DND-41 (cell line): ENCODE measurements around the gene CLBA1.
"Not testable (repeated sequence)": the region's sequence is repeated elsewhere in the genome, so short reads cannot be mapped to it uniquely, and the experiment has no call there.

Source experiments
- ATAC-seq: fragments of 200-7000 bp; cut with Tn5 transposase; 3 replicates; pipeline ENCODE4 v1.9.1; 2021; ENCODE audit warnings: low read depth; ENCODE audit not compliant: insufficient read depth
- DNase-seq: peaks from one replicate; pipeline ENCODE4 v3.0.0-alpha.2; 2020
- H2AFZ ChIP-seq: 2 replicates; pipeline ENCODE4 v1.6.0; 2012; ENCODE audit warnings: low read depth, low read length
- H3K27ac ChIP-seq: 2 replicates; pipeline ENCODE4 v1.5.1; 2012; ENCODE audit warnings: low read length, inconsistent platforms
- H3K27me3 ChIP-seq: fragments of 200-600 bp; sonication (generic); 2 replicates; pipeline ENCODE4 v1.6.0; 2012; ENCODE audit warnings: low read length, mild to moderate bottlenecking, inconsistent platforms; ENCODE audit not compliant: insufficient read depth, poor library complexity
- H3K36me3 ChIP-seq: 2 replicates; pipeline ENCODE4 v1.5.1; 2012; ENCODE audit warnings: low read length, inconsistent platforms; ENCODE audit not compliant: insufficient read depth
- H3K4me1 ChIP-seq: 2 replicates; pipeline ENCODE4 v1.5.1; 2012; ENCODE audit warnings: mild to moderate bottlenecking, low read length; ENCODE audit not compliant: insufficient read depth
- H3K4me2 ChIP-seq: 2 replicates; pipeline ENCODE4 v1.6.0; 2012; ENCODE audit warnings: mild to moderate bottlenecking, moderate library complexity, low read length, inconsistent platforms; ENCODE audit not compliant: insufficient read depth
- H3K4me3 ChIP-seq, 2 experiments: fragments of 200-600 bp in 1 of 2; shearing (Covaris generic) in 1 of 2; 2 replicates each; pipeline ENCODE4 v1.5.1; 2012 to 2016; ENCODE audit warnings: inconsistent platforms in 2 of 2, low read length in 2 of 2, mild to moderate bottlenecking in 2 of 2, low read depth in 1 of 2, moderate library complexity in 1 of 2
- H3K79me2 ChIP-seq: 2 replicates; pipeline ENCODE4 v1.6.0; 2012; ENCODE audit warnings: low read length, inconsistent platforms; ENCODE audit not compliant: insufficient read depth
- H3K9ac ChIP-seq: 2 replicates; pipeline ENCODE4 v1.6.0; 2012; ENCODE audit warnings: low read depth, mild to moderate bottlenecking, inconsistent platforms, low read length, moderate library complexity
- H3K9me3 ChIP-seq: 2 replicates; pipeline ENCODE4 v1.5.1; 2012; ENCODE audit warnings: low read length, moderate library complexity, mild to moderate bottlenecking, inconsistent platforms; ENCODE audit not compliant: insufficient read depth, severe bottlenecking
- H4K20me1 ChIP-seq: 2 replicates; pipeline ENCODE4 v1.6.0; 2012; ENCODE audit warnings: low read length; ENCODE audit not compliant: insufficient read depth
- CTCF ChIP-seq: IDR thresholded peaks from 2 replicates; pipeline ENCODE4 v1.5.1; 2012; ENCODE audit warnings: borderline replicate concordance, low read length, moderate library complexity, mild to moderate bottlenecking; ENCODE audit not compliant: poor library complexity, severe bottlenecking; ENCODE audit errors: extremely low read depth
- EZH2 ChIP-seq: IDR thresholded peaks from 3 replicates; pipeline ENCODE4 v1.6.1; 2012; ENCODE audit warnings: borderline replicate concordance, low read depth, mild to moderate bottlenecking, moderate library complexity, low read length, inconsistent platforms; ENCODE audit not compliant: severe bottlenecking

CLBA1 gene

GRCh38 chr14:104941508-104942365 is 43.9 kb upstream of the CLBA1 start:
- Histone ChIP-seq H3K36me3 (no peaks in the 10 kb centered on the region), H4K20me1 (no peaks in the 10 kb centered on the region), H3K79me2 (no peaks in the 10 kb centered on the region), H3K4me3 (no peak overlapping the region), H3K9ac (no peak overlapping the region), H2AFZ (no peak overlapping the region), H3K27ac (no peak overlapping the region), H3K9me3 (no peaks in the 10 kb centered on the region), H3K27me3 (peaks cover 20% of the 10 kb centered on the region), H3K4me1 (no peaks in the 10 kb centered on the region), H3K4me2 (no peak overlapping the region)
- no peak for DNase-seq
- ATAC-seq, result no peak
- TF ChIP-seq CTCF (no peak), EZH2 (no peak)

GRCh38 chr14:104942586-104942985 is 43.0 kb upstream of the CLBA1 start:
- Histone ChIP-seq H3K27ac (no peak overlapping the region), H4K20me1 (no peaks in the 10 kb centered on the region), H3K4me2 (no peak overlapping the region), H3K9ac (no peak overlapping the region), H3K27me3 (peaks cover 13% of the 10 kb centered on the region), H3K4me1 (no peaks in the 10 kb centered on the region), H3K4me3 (no peak overlapping the region), H2AFZ (no peak overlapping the region), H3K36me3 (no peaks in the 10 kb centered on the region), H3K79me2 (no peaks in the 10 kb centered on the region), H3K9me3 (no peaks in the 10 kb centered on the region)
- no peak for ATAC-seq
- no peak for DNase-seq
- TF ChIP-seq CTCF, result no peak
- TF ChIP-seq EZH2, result no peak

GRCh38 chr14:104943216-104944015 is 42.2 kb upstream of the CLBA1 start:
- not testable (repeated sequence) for H4K20me1 ChIP-seq, ATAC-seq, H3K9me3 ChIP-seq, H3K27ac ChIP-seq, H3K79me2 ChIP-seq, H3K36me3 ChIP-seq, H3K4me1 ChIP-seq, H3K9ac ChIP-seq, H2AFZ ChIP-seq, H3K4me3 ChIP-seq, H3K4me2 ChIP-seq, DNase-seq
- peaks cover 13% of the 10 kb centered on the region for H3K27me3 ChIP-seq

- not testable (repeated sequence) for H3K4me3 ChIP-seq, H3K79me2 ChIP-seq, H3K9me3 ChIP-seq, ATAC-seq, H4K20me1 ChIP-seq, H3K36me3 ChIP-seq, H3K4me2 ChIP-seq, H3K27ac ChIP-seq, H2AFZ ChIP-seq, DNase-seq, H3K4me1 ChIP-seq, H3K9ac ChIP-seq
- peaks cover 10% of the 10 kb centered on the region for H3K27me3 ChIP-seq
Measured at GRCh38 chr14:104944016-104944308, 41.6 kb upstream of the CLBA1 start.

- not testable (repeated sequence) for H3K27ac ChIP-seq, H3K9me3 ChIP-seq, DNase-seq, H3K4me3 ChIP-seq, H4K20me1 ChIP-seq, H3K4me1 ChIP-seq, H3K9ac ChIP-seq, H3K4me2 ChIP-seq, H3K36me3 ChIP-seq, H3K27me3 ChIP-seq, H2AFZ ChIP-seq, H3K79me2 ChIP-seq, ATAC-seq
Measured at GRCh38 chr14:104944436-104945205, 41.0 kb upstream of the CLBA1 start.

- not testable (repeated sequence) for H3K9ac ChIP-seq, H3K4me1 ChIP-seq, H3K27ac ChIP-seq, H2AFZ ChIP-seq, H3K4me3 ChIP-seq, H3K4me2 ChIP-seq, H4K20me1 ChIP-seq, DNase-seq, H3K36me3 ChIP-seq, ATAC-seq, H3K79me2 ChIP-seq, H3K9me3 ChIP-seq, H3K27me3 ChIP-seq
Measured at GRCh38 chr14:104945266-104945665, 40.3 kb upstream of the CLBA1 start.
